C4-2B (cell line): ENCODE data around the gene GNPTAB.

Source experiments
- ZFX ChIP-seq: fragments of 450-650 bp; IDR thresholded peaks from 2 replicates; pipeline ENCODE4 v1.6.1; 2017
- TF ChIP-seq, protein P1 (sequence below): fragments of 450-650 bp; conservative IDR thresholded peaks from 2 replicates; pipeline ENCODE4 v1.5.1; 2017; ENCODE audit warnings: mild to moderate bottlenecking

DNA sequence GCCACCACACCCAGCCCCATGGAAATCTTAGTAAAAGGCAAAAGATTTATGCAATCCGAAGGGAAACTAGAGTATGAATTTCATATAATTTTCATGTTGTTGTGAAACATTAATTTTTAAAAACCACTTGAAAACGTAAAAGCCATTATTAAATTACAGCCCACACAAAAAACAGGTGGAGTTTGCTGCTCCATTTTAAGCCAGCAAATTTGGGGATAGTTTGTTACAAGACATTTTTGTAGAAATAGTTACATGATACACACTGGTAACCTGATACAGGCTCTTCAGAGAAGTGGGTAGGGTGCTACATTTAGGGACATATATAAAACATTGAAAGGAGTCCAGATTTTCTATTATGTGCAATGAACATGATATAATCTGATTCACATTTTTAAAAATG, 17.6 kb downstream of the GNPTAB start:
- TF ChIP-seq, protein P1, sequence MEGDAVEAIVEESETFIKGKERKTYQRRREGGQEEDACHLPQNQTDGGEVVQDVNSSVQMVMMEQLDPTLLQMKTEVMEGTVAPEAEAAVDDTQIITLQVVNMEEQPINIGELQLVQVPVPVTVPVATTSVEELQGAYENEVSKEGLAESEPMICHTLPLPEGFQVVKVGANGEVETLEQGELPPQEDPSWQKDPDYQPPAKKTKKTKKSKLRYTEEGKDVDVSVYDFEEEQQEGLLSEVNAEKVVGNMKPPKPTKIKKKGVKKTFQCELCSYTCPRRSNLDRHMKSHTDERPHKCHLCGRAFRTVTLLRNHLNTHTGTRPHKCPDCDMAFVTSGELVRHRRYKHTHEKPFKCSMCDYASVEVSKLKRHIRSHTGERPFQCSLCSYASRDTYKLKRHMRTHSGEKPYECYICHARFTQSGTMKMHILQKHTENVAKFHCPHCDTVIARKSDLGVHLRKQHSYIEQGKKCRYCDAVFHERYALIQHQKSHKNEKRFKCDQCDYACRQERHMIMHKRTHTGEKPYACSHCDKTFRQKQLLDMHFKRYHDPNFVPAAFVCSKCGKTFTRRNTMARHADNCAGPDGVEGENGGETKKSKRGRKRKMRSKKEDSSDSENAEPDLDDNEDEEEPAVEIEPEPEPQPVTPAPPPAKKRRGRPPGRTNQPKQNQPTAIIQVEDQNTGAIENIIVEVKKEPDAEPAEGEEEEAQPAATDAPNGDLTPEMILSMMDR: no peak
- TF ChIP-seq ZFX: no peak
